ENCODE measurements around the gene TMEM74B. TPM values are rescaled to one million over a fixed set of nuclear protein-coding genes. Genes with fewer than 3 reads are reported as not detected.

Gene TMEM74B
- total and polyA plus RNA-seq, 9 of the 15 experiments (the other 6 are each of a cell fraction or from before 2014, with no cell fraction given): 0.24 to 19.0 (median 7.5) TPM

GRCh38 chr20:1134355-1134754, 50.4 kb downstream of the TMEM74B start:
- WGBS (ENCODE audit: insufficient coverage, low coverage, missing lambda C conversion rate): 100% methylated on average over 2 of the region's 2 CpGs
- intact Hi-C loops (cut with micrococcal nuclease) (no loop called here), in situ Hi-C loops (cut with MboI) (no loop called here)
- ChIA-PET POLR2A (interaction anchor here (0.7 to 0.8 kb wide), 2 partner anchors 15 to 42 kb away, joined by 3 to 5 read pairs; no protein-coding TSS in a partner anchor), CTCF (ENCODE audit: low intra/inter-chr PET ratio) (no interaction called here)
- Histone ChIP-seq H3K9me1 (ENCODE audit: control insufficient read depth, insufficient read depth, low read length) (no peaks in the 10 kb centered on the region), H3K36me3 (ENCODE audit: control insufficient read depth, insufficient read depth, low read length) (peaks cover 87% of the 10 kb centered on the region), H3K9ac (ENCODE audit: insufficient read depth in 1 of 2, low read depth in 2 of 2, low read length in 2 of 2) (no peak overlapping the region), H3K4me2 (ENCODE audit: insufficient read depth, low read length) (no peak overlapping the region), H3K4me3 (no peak overlapping the region), H2AFZ (ENCODE audit: low read depth, low read length) (no peak overlapping the region), H3K9me3 (replicated peaks; ENCODE audit: control insufficient read depth, insufficient read depth, low read depth, low read length) (no peaks in the 10 kb centered on the region), H3K27me3 (ENCODE audit: control insufficient read depth in 2 of 2, insufficient read depth in 2 of 2, low read length in 2 of 2) (no peaks in the 10 kb centered on the region), H3K79me2 (ENCODE audit: control insufficient read depth, insufficient read depth, low read length) (peaks cover 25% of the 10 kb centered on the region), H3K27ac (ENCODE audit: extremely low read depth, low read depth, low read length) (no peak overlapping the region), H3K4me1 (replicated peaks in 1 of 2; ENCODE audit: control insufficient read depth in 2 of 2, insufficient read depth in 2 of 2, low read length in 2 of 2) (no peaks in the 10 kb centered on the region), H4K20me1 (replicated peaks; ENCODE audit: control insufficient read depth, insufficient read depth, low read length) (no peaks in the 10 kb centered on the region)
- DNase-seq (ENCODE audit: extremely low read depth in 1 of 4, low spot score in 3 of 4) (no peak), FAIRE-seq (no peak), ATAC-seq (no peak)
- no peak for TF ChIP-seq PCBP1 (IDR thresholded peaks at IDR 0.05; ENCODE audit: low read depth, low read length, poor library complexity, severe bottlenecking)
- no peak for TF ChIP-seq SMC3 (conservative IDR thresholded peaks at IDR 0.05; ENCODE audit: insufficient read depth, low read depth, low read length)
- no peak for TF ChIP-seq NBN (IDR thresholded peaks at IDR 0.05; ENCODE audit: low read depth)
- BruUV-seq (replicated peaks): no TSS peak

- no peak for FAIRE-seq
Measured at GRCh38 chr20:1131354-1131753, 53.4 kb downstream of the TMEM74B start.

More at GRCh38 chr20:1131354-1131753, 53.4 kb downstream of the TMEM74B start:
- no TSS peak for BruUV-seq (replicated peaks)
- intact Hi-C loops (cut with micrococcal nuclease) (no loop called here), in situ Hi-C loops (cut with MboI) (no loop called here)
- peaks cover 84% of the 10 kb centered on the region for H3K36me3 ChIP-seq (ENCODE audit: control insufficient read depth, insufficient read depth, low read length)
- H3K79me2 ChIP-seq (ENCODE audit: control insufficient read depth, insufficient read depth, low read length): peaks cover 25% of the 10 kb centered on the region
- no peaks in the 10 kb centered on the region for H3K4me1 ChIP-seq (replicated peaks in 1 of 2; ENCODE audit: control insufficient read depth in 2 of 2, insufficient read depth in 2 of 2, low read length in 2 of 2)
- ChIA-PET POLR2A (interaction anchor here (1.9 kb wide), 1 partner anchor 11 kb away, joined by 6 read pairs; no protein-coding TSS in a partner anchor), CTCF (ENCODE audit: low intra/inter-chr PET ratio) (no interaction called here)
- H3K4me3 ChIP-seq: no peak overlapping the region
- no peak overlapping the region for H2AFZ ChIP-seq (ENCODE audit: low read depth, low read length)
- H4K20me1 ChIP-seq (replicated peaks; ENCODE audit: control insufficient read depth, insufficient read depth, low read length): no peaks in the 10 kb centered on the region
- H3K27ac ChIP-seq (ENCODE audit: extremely low read depth, low read depth, low read length): no peak overlapping the region
- 97% methylated on average over 3 of the region's 3 CpGs for WGBS (ENCODE audit: insufficient coverage, low coverage, missing lambda C conversion rate)
- H3K4me2 ChIP-seq (ENCODE audit: insufficient read depth, low read length): no peak overlapping the region
- no peak for DNase-seq (ENCODE audit: extremely low read depth in 1 of 4, low spot score in 3 of 4)
- ATAC-seq: no peak
- no peak for TF ChIP-seq SREBF1 (IDR thresholded peaks at IDR 0.05; ENCODE audit: borderline replicate concordance, low read depth, low read length)
- TF ChIP-seq PML (IDR thresholded peaks at IDR 0.05; ENCODE audit: low read length): no peak
- H3K9me1 ChIP-seq (ENCODE audit: control insufficient read depth, insufficient read depth, low read length): no peaks in the 10 kb centered on the region
- no peak overlapping the region for H3K9ac ChIP-seq (ENCODE audit: insufficient read depth in 1 of 2, low read depth in 2 of 2, low read length in 2 of 2)
- no peaks in the 10 kb centered on the region for H3K27me3 ChIP-seq (ENCODE audit: control insufficient read depth in 2 of 2, insufficient read depth in 2 of 2, low read length in 2 of 2)
- H3K9me3 ChIP-seq (replicated peaks; ENCODE audit: control insufficient read depth, insufficient read depth, low read depth, low read length): no peaks in the 10 kb centered on the region

Data from K562 (cell line).